Measurements from ENCODE around the gene BANF1. TPM values are rescaled to one million over a fixed set of nuclear protein-coding genes. Genes with fewer than 3 reads are reported as not detected.

The BANF1 gene
- total and polyA plus RNA-seq, 2 donors (not counting 1 experiment from before 2014, with no cell fraction given) = 74.3 to 99.3 TPM

- Histone ChIP-seq H3K4me1 (ENCODE audit: control insufficient read depth in 2 of 2, insufficient read depth in 2 of 2, low read length in 2 of 2) (peaks cover 7% of the 10 kb centered on the region in 2 donors), H4K20me1 (ENCODE audit: control insufficient read depth, insufficient read depth, low read length, poor library complexity, severe bottlenecking) (no peaks in the 10 kb centered on the region), H3K27ac (ENCODE audit: low read length in 2 of 2) (no peak overlapping the region), H2AFZ (ENCODE audit: insufficient read depth, low read depth, low read length, poor library complexity, severe bottlenecking) (no peak overlapping the region), H3K27me3 (replicated peaks in 1 of 4; ENCODE audit: control extremely low read depth in 1 of 4, control insufficient read depth in 3 of 4, insufficient read depth in 4 of 4, low read length in 3 of 4) (peaks cover 0 to 9% (median 4%) of the 10 kb centered on the region in 4 experiments), H3K79me2 (ENCODE audit: control insufficient read depth, insufficient read depth, low read length) (no peaks in the 10 kb centered on the region), H3K4me2 (replicated peaks; ENCODE audit: low read depth, low read length, poor library complexity, severe bottlenecking) (no peak overlapping the region), H3K4me3 (ENCODE audit: control extremely low read depth in 1 of 5, extremely low read depth in 1 of 5, insufficient read depth in 1 of 5, low read depth in 2 of 5, low read length in 4 of 5) (no peak overlapping the region), H3K9ac (ENCODE audit: low read length) (no peak overlapping the region), H3K9me3 (ENCODE audit: control extremely low read depth in 1 of 3, control insufficient read depth in 2 of 3, insufficient read depth in 1 of 3, low read length in 2 of 3) (no peaks in the 10 kb centered on the region), H3K36me3 (replicated peaks in 1 of 2; ENCODE audit: control extremely low read depth in 1 of 2, control insufficient read depth in 1 of 2, extremely low read depth in 1 of 2, insufficient read depth in 2 of 2, low read length in 1 of 2) (no peaks in the 10 kb centered on the region)
- H3K9me3 Mint-ChIP-seq (ENCODE audit: insufficient read depth) = no peaks in the 10 kb centered on the region
- intact Hi-C loops (cut with micrococcal nuclease) = no loop called here
- ChIA-PET CTCF (interaction anchor here (1.6 kb wide), 1 partner anchor 160 kb away, joined by 4 read pairs; the partner anchor contains the start of gene MUS81), POLR2A (no interaction called here)
- WGBS (ENCODE audit: insufficient coverage) = 72% methylated on average over 5 of the region's 8 CpGs
- no peak for ATAC-seq (ENCODE audit: low read depth)
- H3K27ac Mint-ChIP-seq = no peak overlapping the region
- TF ChIP-seq CTCF (IDR thresholded peaks at IDR 0.05) = no peak
- TF ChIP-seq EZH2 (IDR thresholded peaks at IDR 0.05; ENCODE audit: borderline replicate concordance, insufficient read depth, low read depth, low read length, poor library complexity, severe bottlenecking) = no peak
- peaks cover 5% of the 10 kb centered on the region for H3K4me1 Mint-ChIP-seq
- no peak for DNase-seq
- no peak overlapping the region for H3K4me3 Mint-ChIP-seq
- H3K27me3 Mint-ChIP-seq = peaks cover 4% of the 10 kb centered on the region
These were observed 17.9 kb downstream of the BANF1 start for GRCh38 chr11:66020212-66020611.

GRCh38 chr11:66020618-66021357, 18.5 kb downstream of the BANF1 start:
- H3K27ac ChIP-seq (ENCODE audit: low read length in 2 of 2) = no peak overlapping the region
- intact Hi-C loops (cut with micrococcal nuclease) = no loop called here
- peaks cover 5% of the 10 kb centered on the region for H3K4me1 Mint-ChIP-seq

More at GRCh38 chr11:66020618-66021357, 18.5 kb downstream of the BANF1 start:
- Histone ChIP-seq H3K79me2 (ENCODE audit: control insufficient read depth, insufficient read depth, low read length) (no peaks in the 10 kb centered on the region), H3K4me3 (ENCODE audit: control extremely low read depth in 1 of 5, extremely low read depth in 1 of 5, insufficient read depth in 1 of 5, low read depth in 2 of 5, low read length in 4 of 5) (no peak overlapping the region), H2AFZ (ENCODE audit: insufficient read depth, low read depth, low read length, poor library complexity, severe bottlenecking) (no peak overlapping the region), H3K4me1 (ENCODE audit: control insufficient read depth in 2 of 2, insufficient read depth in 2 of 2, low read length in 2 of 2) (peaks cover 7% of the 10 kb centered on the region in 2 donors), H3K27me3 (replicated peaks in 1 of 4; ENCODE audit: control extremely low read depth in 1 of 4, control insufficient read depth in 3 of 4, insufficient read depth in 4 of 4, low read length in 3 of 4) (peaks cover 0 to 9% (median 4%) of the 10 kb centered on the region in 4 experiments), H4K20me1 (ENCODE audit: control insufficient read depth, insufficient read depth, low read length, poor library complexity, severe bottlenecking) (no peaks in the 10 kb centered on the region), H3K4me2 (replicated peaks; ENCODE audit: low read depth, low read length, poor library complexity, severe bottlenecking) (no peak overlapping the region), H3K9ac (ENCODE audit: low read length) (no peak overlapping the region), H3K9me3 (ENCODE audit: control extremely low read depth in 1 of 3, control insufficient read depth in 2 of 3, insufficient read depth in 1 of 3, low read length in 2 of 3) (no peaks in the 10 kb centered on the region), H3K36me3 (replicated peaks in 1 of 2; ENCODE audit: control extremely low read depth in 1 of 2, control insufficient read depth in 1 of 2, extremely low read depth in 1 of 2, insufficient read depth in 2 of 2, low read length in 1 of 2) (no peaks in the 10 kb centered on the region)
- DNase-seq = no peak
- ChIA-PET POLR2A (interaction anchor here (0.6 kb wide), 1 partner anchor 134 kb away, joined by 10 read pairs; no protein-coding TSS in a partner anchor), CTCF (interaction anchor here (1.2 to 1.9 kb wide), 3 partner anchors 136 to 201 kb away, joined by 3 to 13 read pairs (median 4); partner anchors contain the start of gene MUS81)
- WGBS (ENCODE audit: insufficient coverage) = 68% methylated on average over 18 of the region's 25 CpGs
- no peak for ATAC-seq (ENCODE audit: low read depth)
- Mint-ChIP-seq H3K4me3 (no peak overlapping the region), H3K27ac (no peak overlapping the region), H3K27me3 (peaks cover 4% of the 10 kb centered on the region), H3K9me3 (ENCODE audit: insufficient read depth) (no peaks in the 10 kb centered on the region)
- TF ChIP-seq EZH2 (IDR thresholded peaks at IDR 0.05; ENCODE audit: borderline replicate concordance, insufficient read depth, low read depth, low read length, poor library complexity, severe bottlenecking) (no peak), CTCF (IDR thresholded peaks at IDR 0.05) (no peak)
